ENCODE results near the gene SOCS7. TPM values are rescaled to one million over a fixed set of nuclear protein-coding genes. Genes with fewer than 3 reads are reported as not detected.

SOCS7 gene
- total and polyA plus RNA-seq, 8 donors: 5.5 to 24.0 (median 17.5) TPM

DNA sequence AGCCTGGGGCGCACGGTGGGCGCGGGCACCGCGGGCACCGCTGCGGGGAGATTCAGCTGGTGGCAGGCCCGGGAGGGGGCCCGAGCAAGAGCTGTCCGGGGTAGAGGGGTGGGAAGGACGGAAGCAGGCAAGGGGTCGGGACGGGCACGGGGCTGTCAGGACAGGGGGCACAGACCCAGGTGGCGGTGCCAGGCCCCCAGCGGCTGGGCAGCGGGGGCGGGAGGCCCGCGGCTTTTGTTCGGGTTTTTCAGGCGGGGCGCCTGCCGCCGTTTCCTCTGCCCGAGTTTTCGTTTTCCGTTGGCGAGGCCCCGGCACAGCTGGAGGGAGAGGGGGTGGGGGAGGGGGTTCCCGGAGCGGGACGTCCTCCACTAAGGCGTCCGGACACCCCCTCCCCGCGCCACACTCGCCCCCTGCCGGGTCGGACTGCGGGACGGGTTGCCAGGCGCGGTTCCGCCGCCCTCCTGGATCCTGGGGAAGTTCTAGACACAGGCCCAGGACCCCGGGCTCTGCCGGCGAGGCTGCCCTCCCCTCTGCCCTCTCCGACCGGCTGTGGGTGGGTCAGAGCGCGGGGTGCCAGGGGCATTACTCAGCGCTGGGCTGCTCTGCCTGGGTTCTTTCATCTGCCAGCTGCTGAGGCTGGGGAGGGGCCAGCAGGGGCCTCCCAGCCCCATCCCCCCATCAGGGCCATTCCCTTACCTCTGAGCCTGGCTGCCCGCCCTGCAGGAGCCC lies 77.2 kb downstream of the SOCS7 start:
- no peak for FAIRE-seq

DNA sequence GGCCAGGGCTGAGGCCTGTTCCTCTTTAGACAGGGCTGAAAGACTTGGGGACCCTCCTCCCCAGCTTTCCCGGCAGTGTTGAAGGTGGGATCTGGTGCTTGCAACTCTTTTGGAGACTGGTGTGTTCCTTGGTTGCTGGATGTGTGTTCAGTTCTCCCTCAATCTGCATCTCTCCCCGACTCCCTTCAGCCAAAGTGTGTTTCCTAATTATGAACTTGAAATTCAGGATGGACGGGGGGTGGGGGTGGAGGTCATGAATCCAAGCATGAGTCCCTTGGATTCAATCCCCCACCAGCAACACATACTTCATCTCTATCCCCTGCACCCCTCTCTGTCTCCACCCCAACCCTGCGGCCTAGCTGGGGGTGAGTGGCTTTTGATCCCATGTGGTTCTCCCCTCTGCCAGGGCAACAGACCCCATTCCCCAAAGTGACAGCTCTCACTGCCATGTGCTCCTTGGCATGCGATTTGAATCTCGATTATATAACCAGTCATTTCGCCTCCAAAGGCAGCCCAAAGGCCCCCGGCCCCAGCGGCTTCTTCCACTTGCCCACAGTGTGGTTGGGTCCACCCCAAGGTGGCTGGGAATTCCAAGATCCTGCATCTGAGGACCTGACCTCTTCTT lies 77.9 kb downstream of the SOCS7 start:
- Histone ChIP-seq H3K4me3 (peak overlapping the region in 1 of 4 donors; percentile 86), H3K27ac (peak overlapping the region in 2 of 4 donors; percentile 52 to 58), H3K36me3 (no peaks in the 10 kb centered on the region), H3K9me3 (no peaks in the 10 kb centered on the region), H3K27me3 (no peaks in the 10 kb centered on the region), H3K4me1 (peaks cover 0 to 6% (median 5%) of the 10 kb centered on the region in 3 donors)
- ATAC-seq (no peak), DNase-seq (no peak), FAIRE-seq (no peak)
- TF ChIP-seq, protein P1, sequence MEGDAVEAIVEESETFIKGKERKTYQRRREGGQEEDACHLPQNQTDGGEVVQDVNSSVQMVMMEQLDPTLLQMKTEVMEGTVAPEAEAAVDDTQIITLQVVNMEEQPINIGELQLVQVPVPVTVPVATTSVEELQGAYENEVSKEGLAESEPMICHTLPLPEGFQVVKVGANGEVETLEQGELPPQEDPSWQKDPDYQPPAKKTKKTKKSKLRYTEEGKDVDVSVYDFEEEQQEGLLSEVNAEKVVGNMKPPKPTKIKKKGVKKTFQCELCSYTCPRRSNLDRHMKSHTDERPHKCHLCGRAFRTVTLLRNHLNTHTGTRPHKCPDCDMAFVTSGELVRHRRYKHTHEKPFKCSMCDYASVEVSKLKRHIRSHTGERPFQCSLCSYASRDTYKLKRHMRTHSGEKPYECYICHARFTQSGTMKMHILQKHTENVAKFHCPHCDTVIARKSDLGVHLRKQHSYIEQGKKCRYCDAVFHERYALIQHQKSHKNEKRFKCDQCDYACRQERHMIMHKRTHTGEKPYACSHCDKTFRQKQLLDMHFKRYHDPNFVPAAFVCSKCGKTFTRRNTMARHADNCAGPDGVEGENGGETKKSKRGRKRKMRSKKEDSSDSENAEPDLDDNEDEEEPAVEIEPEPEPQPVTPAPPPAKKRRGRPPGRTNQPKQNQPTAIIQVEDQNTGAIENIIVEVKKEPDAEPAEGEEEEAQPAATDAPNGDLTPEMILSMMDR (IDR thresholded peaks at IDR 0.05): no peak
- intact Hi-C loops (cut with DNase I): no loop called here
- 78 to 82% methylated on average over 9 of the region's 9 CpGs for WGBS, 2 donors

More for the DNA sequence above, 77.2 kb downstream of the SOCS7 start:
- Histone ChIP-seq H3K27me3 (no peaks in the 10 kb centered on the region), H3K4me3 (peak overlapping the region; percentile 61 to 86 (median 66)), H3K27ac (peak overlapping the region in 2 of 4 donors; percentile 52 to 58), H3K4me1 (peaks cover 0 to 6% (median 5%) of the 10 kb centered on the region in 3 donors), H3K9me3 (no peaks in the 10 kb centered on the region), H3K36me3 (no peaks in the 10 kb centered on the region)
- WGBS, 2 donors: 11 to 17% methylated on average over 40 to 56 of the region's 56 CpGs
- TF ChIP-seq, protein P1 (IDR thresholded peaks at IDR 0.05): no peak
- ATAC-seq: peak; percentile 55 to 64 (median 60)
- DNase-seq: peak in 5 of 6 donors; percentile 23 to 74 (median 57)
- intact Hi-C loops (cut with DNase I): no loop called here

DNA sequence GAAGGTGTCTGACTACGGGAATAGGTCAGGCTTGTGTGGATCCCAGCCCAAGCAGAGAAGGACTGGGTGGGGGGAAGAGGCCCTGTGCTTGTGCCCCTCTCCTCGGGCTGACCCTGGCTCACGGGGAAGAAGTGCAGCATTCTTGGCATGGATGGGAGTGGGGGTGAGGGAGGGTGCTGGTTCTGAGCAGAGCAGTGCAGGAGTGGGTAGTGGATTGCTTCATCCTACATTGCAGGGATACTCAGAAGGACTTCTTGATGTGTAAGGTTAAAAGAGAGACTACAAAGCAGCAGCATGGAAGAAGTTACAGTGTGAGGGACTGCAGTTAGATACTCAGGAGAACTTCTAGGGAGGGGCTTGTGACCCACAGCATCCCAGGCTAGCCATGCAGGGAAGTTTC lies 78.7 kb downstream of the SOCS7 start:
- Histone ChIP-seq H3K27me3 (no peaks in the 10 kb centered on the region), H3K36me3 (no peaks in the 10 kb centered on the region), H3K4me3 (no peak overlapping the region), H3K27ac (no peak overlapping the region), H3K4me1 (peaks cover 0 to 6% (median 5%) of the 10 kb centered on the region in 3 donors), H3K9me3 (no peaks in the 10 kb centered on the region)
- TF ChIP-seq, protein P1 (IDR thresholded peaks at IDR 0.05): no peak
- FAIRE-seq (no peak), ATAC-seq (no peak), DNase-seq (no peak)
- 59 to 64% methylated on average over 3 of the region's 3 CpGs for WGBS, 2 donors
- intact Hi-C loops (cut with DNase I): no loop called here

DNA sequence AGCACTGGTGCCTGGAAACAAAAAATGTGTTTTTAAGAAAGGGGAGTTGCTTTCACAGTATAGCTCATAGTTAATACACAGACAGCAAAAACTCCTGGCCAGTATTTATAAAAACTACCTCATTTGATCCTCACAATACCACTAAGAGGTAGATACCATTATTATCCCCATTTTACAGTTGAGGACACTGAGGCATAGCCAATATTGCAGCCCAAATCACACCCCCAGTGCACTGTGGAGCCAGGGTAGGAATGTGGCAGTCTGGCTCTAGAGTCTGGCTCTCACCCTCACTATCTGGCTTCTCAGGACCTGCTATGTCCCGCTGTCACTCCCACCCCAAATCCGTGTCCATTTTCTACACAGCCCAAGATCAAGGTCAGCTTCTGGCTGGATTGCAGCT lies 79.2 kb downstream of the SOCS7 start:
- FAIRE-seq (no peak), ATAC-seq (no peak), DNase-seq (no peak)
- WGBS, 2 donors: 40 to 43% methylated on average over 2 of the region's 2 CpGs
- H3K36me3 ChIP-seq: no peaks in the 10 kb centered on the region
- H3K27me3 ChIP-seq: no peaks in the 10 kb centered on the region
- TF ChIP-seq, protein P1 (IDR thresholded peaks at IDR 0.05): no peak
- H3K9me3 ChIP-seq: no peaks in the 10 kb centered on the region
- intact Hi-C loops (cut with DNase I): no loop called here
- H3K27ac ChIP-seq: no peak overlapping the region
- peaks cover 0 to 6% (median 5%) of the 10 kb centered on the region in 3 donors for H3K4me1 ChIP-seq
- H3K4me3 ChIP-seq: no peak overlapping the region
